ENCODE data around the gene C1QTNF12. TPM values are rescaled to one million over a fixed set of nuclear protein-coding genes. Genes with fewer than 3 reads are reported as not detected.

The C1QTNF12 gene
- total and polyA plus RNA-seq, 2 experiments from 2014 or later: 1.5 TPM; not detected in 1

GRCh38 chr1:1282998-1283397 lies 36.5 kb upstream of the C1QTNF12 start:
- H3K27me3 ChIP-seq: no peaks in the 10 kb centered on the region
- no peaks in the 10 kb centered on the region for H3K4me1 ChIP-seq (ENCODE audit: low read depth)
- no peak overlapping the region for H3K4me3 ChIP-seq
- no peak for TF ChIP-seq CTCF (IDR thresholded peaks at IDR 0.05; ENCODE audit: low read depth, low read length)
- no peak for DNase-seq (ENCODE audit: low read depth in 1 of 2, low spot score in 1 of 2)
- H3K36me3 ChIP-seq: no peaks in the 10 kb centered on the region
- H3K27ac ChIP-seq: no peak overlapping the region
- H3K9me3 ChIP-seq (ENCODE audit: low read depth): no peaks in the 10 kb centered on the region

DNA sequence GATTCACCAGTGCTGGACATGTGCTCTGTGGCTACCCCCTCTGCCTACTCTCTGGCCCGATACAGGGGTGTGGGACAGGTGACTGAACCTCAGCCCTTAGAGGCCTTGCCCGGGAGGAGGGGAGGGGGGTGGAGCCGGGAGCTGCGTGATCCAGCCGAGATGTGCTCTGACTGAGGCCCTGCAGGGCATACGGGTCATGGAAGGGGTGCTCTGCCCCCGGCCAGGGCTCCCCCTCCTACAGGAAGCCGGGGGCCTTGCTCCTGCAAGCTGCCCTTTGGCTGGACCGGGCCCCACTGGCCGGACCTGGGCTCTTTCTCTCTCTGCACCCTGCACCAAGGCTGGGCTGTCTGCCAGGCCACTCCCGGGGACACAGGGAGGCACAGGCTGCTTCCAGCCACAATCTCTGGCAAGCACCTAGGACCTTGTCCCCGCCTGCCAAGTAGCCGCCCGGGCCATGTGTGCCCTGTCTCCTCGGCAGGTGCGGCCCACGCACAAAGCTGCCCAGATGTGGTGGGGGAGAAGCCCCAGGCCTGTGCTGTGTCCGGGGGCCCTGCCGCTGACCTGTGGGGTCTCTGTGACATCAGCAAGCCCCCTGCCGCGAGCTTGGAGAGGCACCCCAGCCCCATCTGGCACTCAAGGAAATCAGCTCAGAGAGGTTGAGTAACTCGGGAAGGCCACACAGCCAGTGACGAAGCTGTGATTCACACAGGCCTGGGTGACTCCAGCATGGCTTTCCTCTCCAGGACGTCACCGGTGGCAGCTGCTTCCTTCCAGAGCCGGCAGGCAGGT lies 35.2 kb upstream of the C1QTNF12 start:
- Histone ChIP-seq H3K27me3 (no peaks in the 10 kb centered on the region), H3K4me1 (ENCODE audit: low read depth) (no peaks in the 10 kb centered on the region), H3K27ac (no peak overlapping the region), H3K4me3 (no peak overlapping the region), H3K36me3 (no peaks in the 10 kb centered on the region), H3K9me3 (ENCODE audit: low read depth) (no peaks in the 10 kb centered on the region)
- DNase-seq (ENCODE audit: low read depth in 1 of 2, low spot score in 1 of 2): peak in 1 of 2 donors; percentile 38
- no peak for TF ChIP-seq CTCF (IDR thresholded peaks at IDR 0.05; ENCODE audit: low read depth, low read length)

DNA sequence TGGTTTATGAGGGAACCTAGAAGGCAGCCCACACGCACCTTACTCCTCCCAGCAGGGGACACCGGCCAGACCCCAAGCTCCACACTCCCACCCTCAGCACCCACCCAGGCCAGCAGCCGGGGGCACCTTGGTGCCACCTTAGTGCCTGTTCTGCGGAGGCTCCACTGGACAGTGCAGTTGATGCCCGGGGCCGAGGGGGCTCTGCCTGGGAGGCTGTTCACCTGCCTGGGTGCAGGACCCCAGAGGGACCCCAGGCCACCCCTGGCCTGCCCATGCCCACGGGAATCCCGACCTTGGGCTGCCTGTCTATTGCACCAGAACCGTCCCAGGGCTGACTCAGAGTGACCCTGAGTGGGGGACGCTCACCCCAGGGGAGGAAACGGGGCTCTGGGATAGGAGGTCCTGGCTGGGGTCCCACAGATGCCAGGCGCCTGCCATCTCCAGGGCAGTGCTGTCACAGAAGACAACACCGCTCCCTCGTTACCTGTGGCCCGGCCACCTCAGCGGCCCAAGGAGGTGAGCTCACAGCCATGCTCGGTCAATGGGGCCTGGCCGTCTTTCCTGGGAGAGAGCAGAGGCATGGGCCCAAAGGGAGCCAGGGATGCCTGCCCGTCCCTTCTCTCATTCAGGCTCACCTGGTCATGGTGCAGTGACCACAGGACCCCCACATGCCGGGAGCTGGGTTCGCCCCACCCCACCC lies 34.4 kb upstream of the C1QTNF12 start:
- TF ChIP-seq CTCF (IDR thresholded peaks at IDR 0.05; ENCODE audit: low read depth, low read length): no peak
- Histone ChIP-seq H3K36me3 (no peaks in the 10 kb centered on the region), H3K4me1 (ENCODE audit: low read depth) (no peaks in the 10 kb centered on the region), H3K27me3 (no peaks in the 10 kb centered on the region), H3K4me3 (no peak overlapping the region), H3K9me3 (ENCODE audit: low read depth) (no peaks in the 10 kb centered on the region), H3K27ac (no peak overlapping the region)
- no peak for DNase-seq (ENCODE audit: low read depth in 1 of 2, low spot score in 1 of 2)

DNA sequence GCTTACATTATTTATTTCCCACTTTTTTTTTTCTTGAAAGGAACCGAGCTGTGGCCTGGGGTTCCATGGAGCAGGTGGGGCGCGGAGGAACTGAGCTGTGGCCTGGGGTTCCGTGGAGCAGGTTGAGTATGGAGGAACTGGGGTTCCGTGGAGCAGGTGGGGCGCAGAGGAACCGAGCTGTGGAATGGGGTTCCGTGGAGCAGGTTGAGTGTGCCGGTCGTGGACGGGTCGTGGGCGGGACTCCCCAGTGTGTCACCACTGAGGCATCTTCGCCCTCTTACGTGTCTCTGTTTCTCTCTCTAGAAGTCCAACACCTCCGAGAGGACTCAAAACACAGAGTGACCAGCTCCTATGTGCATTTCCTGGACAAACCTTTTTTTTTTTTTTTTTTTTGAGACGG lies 32.5 kb upstream of the C1QTNF12 start:
- no peak for TF ChIP-seq CTCF (IDR thresholded peaks at IDR 0.05; ENCODE audit: low read depth, low read length)
- Histone ChIP-seq H3K9me3 (ENCODE audit: low read depth) (no peaks in the 10 kb centered on the region), H3K27ac (no peak overlapping the region), H3K4me3 (no peak overlapping the region), H3K36me3 (no peaks in the 10 kb centered on the region), H3K4me1 (ENCODE audit: low read depth) (no peaks in the 10 kb centered on the region), H3K27me3 (no peaks in the 10 kb centered on the region)
- no peak for DNase-seq (ENCODE audit: low read depth in 1 of 2, low spot score in 1 of 2)

DNA sequence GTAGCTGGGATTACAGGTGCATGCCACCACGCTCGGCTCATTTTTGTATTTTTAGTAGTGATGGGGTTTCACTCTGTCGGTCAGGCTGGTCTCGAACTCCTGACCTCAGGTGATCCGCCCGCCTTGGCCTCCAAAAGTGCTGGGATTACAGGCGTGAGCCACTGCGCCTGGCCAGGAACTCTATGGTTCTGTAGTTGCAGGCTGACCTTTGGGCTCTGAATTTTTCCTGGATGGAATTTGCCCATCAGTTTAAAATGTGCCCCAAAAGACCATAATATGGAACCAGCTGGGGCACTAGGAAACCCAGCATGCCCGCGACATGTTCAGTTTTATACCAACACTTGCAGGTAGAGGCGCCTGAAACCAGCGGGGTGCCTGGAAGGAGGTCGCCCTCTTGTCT lies 32.1 kb upstream of the C1QTNF12 start:
- no peak for DNase-seq (ENCODE audit: low read depth in 1 of 2, low spot score in 1 of 2)
- TF ChIP-seq CTCF (IDR thresholded peaks at IDR 0.05; ENCODE audit: low read depth, low read length): no peak
- Histone ChIP-seq H3K4me3 (no peak overlapping the region), H3K27ac (no peak overlapping the region), H3K9me3 (ENCODE audit: low read depth) (no peaks in the 10 kb centered on the region), H3K4me1 (ENCODE audit: low read depth) (no peaks in the 10 kb centered on the region), H3K27me3 (no peaks in the 10 kb centered on the region), H3K36me3 (no peaks in the 10 kb centered on the region)
